ENCODE data around the gene USP38. TPM values are rescaled to one million over a fixed set of nuclear protein-coding genes. Genes with fewer than 3 reads are reported as not detected.

USP38 gene
- total RNA-seq, 1 experiment from 2014 or later, result 18.6 TPM

DNA sequence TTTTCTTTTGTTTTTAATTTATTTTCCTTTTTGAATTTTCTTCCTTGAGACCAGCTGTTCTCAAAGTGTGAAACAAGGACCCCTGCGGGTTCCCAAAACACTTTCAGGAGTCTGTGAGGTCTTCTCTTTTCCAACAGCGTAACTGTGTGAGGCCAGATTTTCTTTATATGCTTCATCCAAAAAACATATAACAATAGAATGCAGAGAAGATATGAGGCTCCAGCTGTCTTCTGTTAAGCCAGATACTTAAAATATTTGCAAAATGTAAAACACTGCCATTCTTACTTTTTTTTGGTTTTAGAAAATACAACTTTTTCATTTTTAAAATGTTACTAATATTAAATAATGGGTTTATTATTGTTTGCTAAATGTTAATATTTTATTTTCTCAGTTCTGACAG, 27.8 kb downstream of the USP38 start:
- TF ChIP-seq ZNF274 (IDR thresholded peaks at IDR 0.05; ENCODE audit: low read depth, low read length) (no peak), ELF1 (IDR thresholded peaks at IDR 0.05; ENCODE audit: borderline replicate concordance, low read depth) (no peak), SRF (IDR thresholded peaks at IDR 0.05; ENCODE audit: low read depth) (no peak), JUND (IDR thresholded peaks at IDR 0.05) (no peak), EZH2 (IDR thresholded peaks at IDR 0.05) (no peak), YY1 (IDR thresholded peaks at IDR 0.05; ENCODE audit: extremely low read depth, insufficient replicate concordance, low read depth, low read length) (no peak), CEBPB (IDR thresholded peaks at IDR 0.05; ENCODE audit: low read depth) (no peak), FOSL1 (IDR thresholded peaks at IDR 0.05; ENCODE audit: low read depth) (no peak), POLR2A (IDR thresholded peaks at IDR 0.05; ENCODE audit: borderline replicate concordance, extremely low read depth, insufficient read depth, insufficient read length) (no peak), RAD21 (IDR thresholded peaks at IDR 0.05; ENCODE audit: low read depth) (no peak), SIN3A (IDR thresholded peaks at IDR 0.05; ENCODE audit: low read depth) (no peak), EGR1 (IDR thresholded peaks at IDR 0.05; ENCODE audit: low read depth) (no peak), EZH2phosphoT487 (IDR thresholded peaks at IDR 0.05; ENCODE audit: borderline replicate concordance) (no peak), ZFX (IDR thresholded peaks at IDR 0.05) (no peak)
- TF ChIP-seq, protein P1, sequence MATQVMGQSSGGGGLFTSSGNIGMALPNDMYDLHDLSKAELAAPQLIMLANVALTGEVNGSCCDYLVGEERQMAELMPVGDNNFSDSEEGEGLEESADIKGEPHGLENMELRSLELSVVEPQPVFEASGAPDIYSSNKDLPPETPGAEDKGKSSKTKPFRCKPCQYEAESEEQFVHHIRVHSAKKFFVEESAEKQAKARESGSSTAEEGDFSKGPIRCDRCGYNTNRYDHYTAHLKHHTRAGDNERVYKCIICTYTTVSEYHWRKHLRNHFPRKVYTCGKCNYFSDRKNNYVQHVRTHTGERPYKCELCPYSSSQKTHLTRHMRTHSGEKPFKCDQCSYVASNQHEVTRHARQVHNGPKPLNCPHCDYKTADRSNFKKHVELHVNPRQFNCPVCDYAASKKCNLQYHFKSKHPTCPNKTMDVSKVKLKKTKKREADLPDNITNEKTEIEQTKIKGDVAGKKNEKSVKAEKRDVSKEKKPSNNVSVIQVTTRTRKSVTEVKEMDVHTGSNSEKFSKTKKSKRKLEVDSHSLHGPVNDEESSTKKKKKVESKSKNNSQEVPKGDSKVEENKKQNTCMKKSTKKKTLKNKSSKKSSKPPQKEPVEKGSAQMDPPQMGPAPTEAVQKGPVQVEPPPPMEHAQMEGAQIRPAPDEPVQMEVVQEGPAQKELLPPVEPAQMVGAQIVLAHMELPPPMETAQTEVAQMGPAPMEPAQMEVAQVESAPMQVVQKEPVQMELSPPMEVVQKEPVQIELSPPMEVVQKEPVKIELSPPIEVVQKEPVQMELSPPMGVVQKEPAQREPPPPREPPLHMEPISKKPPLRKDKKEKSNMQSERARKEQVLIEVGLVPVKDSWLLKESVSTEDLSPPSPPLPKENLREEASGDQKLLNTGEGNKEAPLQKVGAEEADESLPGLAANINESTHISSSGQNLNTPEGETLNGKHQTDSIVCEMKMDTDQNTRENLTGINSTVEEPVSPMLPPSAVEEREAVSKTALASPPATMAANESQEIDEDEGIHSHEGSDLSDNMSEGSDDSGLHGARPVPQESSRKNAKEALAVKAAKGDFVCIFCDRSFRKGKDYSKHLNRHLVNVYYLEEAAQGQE (IDR thresholded peaks at IDR 0.05; ENCODE audit: low read depth), result no peak
- TF ChIP-seq, protein P2, sequence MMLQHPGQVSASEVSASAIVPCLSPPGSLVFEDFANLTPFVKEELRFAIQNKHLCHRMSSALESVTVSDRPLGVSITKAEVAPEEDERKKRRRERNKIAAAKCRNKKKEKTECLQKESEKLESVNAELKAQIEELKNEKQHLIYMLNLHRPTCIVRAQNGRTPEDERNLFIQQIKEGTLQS (IDR thresholded peaks at IDR 0.05), result no peak
- TF ChIP-seq, protein P3, sequence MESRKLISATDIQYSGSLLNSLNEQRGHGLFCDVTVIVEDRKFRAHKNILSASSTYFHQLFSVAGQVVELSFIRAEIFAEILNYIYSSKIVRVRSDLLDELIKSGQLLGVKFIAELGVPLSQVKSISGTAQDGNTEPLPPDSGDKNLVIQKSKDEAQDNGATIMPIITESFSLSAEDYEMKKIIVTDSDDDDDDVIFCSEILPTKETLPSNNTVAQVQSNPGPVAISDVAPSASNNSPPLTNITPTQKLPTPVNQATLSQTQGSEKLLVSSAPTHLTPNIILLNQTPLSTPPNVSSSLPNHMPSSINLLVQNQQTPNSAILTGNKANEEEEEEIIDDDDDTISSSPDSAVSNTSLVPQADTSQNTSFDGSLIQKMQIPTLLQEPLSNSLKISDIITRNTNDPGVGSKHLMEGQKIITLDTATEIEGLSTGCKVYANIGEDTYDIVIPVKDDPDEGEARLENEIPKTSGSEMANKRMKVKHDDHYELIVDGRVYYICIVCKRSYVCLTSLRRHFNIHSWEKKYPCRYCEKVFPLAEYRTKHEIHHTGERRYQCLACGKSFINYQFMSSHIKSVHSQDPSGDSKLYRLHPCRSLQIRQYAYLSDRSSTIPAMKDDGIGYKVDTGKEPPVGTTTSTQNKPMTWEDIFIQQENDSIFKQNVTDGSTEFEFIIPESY (IDR thresholded peaks at IDR 0.05; ENCODE audit: extremely low read depth, insufficient replicate concordance, low read length), result no peak
- TF ChIP-seq, protein P4, sequence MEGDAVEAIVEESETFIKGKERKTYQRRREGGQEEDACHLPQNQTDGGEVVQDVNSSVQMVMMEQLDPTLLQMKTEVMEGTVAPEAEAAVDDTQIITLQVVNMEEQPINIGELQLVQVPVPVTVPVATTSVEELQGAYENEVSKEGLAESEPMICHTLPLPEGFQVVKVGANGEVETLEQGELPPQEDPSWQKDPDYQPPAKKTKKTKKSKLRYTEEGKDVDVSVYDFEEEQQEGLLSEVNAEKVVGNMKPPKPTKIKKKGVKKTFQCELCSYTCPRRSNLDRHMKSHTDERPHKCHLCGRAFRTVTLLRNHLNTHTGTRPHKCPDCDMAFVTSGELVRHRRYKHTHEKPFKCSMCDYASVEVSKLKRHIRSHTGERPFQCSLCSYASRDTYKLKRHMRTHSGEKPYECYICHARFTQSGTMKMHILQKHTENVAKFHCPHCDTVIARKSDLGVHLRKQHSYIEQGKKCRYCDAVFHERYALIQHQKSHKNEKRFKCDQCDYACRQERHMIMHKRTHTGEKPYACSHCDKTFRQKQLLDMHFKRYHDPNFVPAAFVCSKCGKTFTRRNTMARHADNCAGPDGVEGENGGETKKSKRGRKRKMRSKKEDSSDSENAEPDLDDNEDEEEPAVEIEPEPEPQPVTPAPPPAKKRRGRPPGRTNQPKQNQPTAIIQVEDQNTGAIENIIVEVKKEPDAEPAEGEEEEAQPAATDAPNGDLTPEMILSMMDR (IDR thresholded peaks at IDR 0.05 in 2 of 3, conservative IDR thresholded peaks at IDR 0.05 in 1 of 3; ENCODE audit: borderline replicate concordance in 1 of 3, insufficient read depth in 1 of 3, low read depth in 2 of 3, low read length in 2 of 3), result no peak
- TF ChIP-seq, protein P5, sequence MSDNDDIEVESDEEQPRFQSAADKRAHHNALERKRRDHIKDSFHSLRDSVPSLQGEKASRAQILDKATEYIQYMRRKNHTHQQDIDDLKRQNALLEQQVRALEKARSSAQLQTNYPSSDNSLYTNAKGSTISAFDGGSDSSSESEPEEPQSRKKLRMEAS (IDR thresholded peaks at IDR 0.05), result no peak
- no peak for DNase-seq (ENCODE audit: low read depth, low spot score)
- H3K4me3 ChIP-seq (replicated peaks in 1 of 2; ENCODE audit: low read depth in 1 of 2, low read length in 2 of 2), result no peak overlapping the region
- H3K36me3 ChIP-seq (ENCODE audit: control insufficient read depth in 1 of 2, insufficient read depth in 2 of 2, low read length in 2 of 2), result peaks cover 8 to 17% of the 10 kb centered on the region in 2 experiments; a peak in 2 of 4 replicates
- intact Hi-C loops (cut with micrococcal nuclease), result no loop called here
- H3K9me2 ChIP-seq (ENCODE audit: insufficient read depth), result no peaks in the 10 kb centered on the region
- BruUV-seq (replicated peaks), result no TSS peak
- H3K27ac ChIP-seq (ENCODE audit: low read depth, low read length), result no peak overlapping the region
- ChIA-PET CTCF (interaction anchor here (0.8 kb wide), 1 partner anchor 10 kb away, joined by 3 read pairs; no protein-coding TSS in a partner anchor), RAD21 (ENCODE audit: low non-redundant PET in 1 of 2, low total read pairs in 2 of 2, uncharacterized antibody in 2 of 2, unreplicated experiment in 2 of 2) (no interaction called here), POLR2A (no interaction called here)
- H3K4me2 ChIP-seq (ENCODE audit: low read length), result no peak overlapping the region
- H3K9ac ChIP-seq (ENCODE audit: low read length), result no peak overlapping the region
- ATAC-seq, result no peak
- H3K9me3 ChIP-seq (ENCODE audit: control insufficient read depth in 1 of 2, insufficient read depth in 1 of 2, low read depth in 1 of 2, low read length in 2 of 2), result no peaks in the 10 kb centered on the region
- no peaks in the 10 kb centered on the region; the same call in 1 of the 2 replicates for H3K79me2 ChIP-seq (ENCODE audit: insufficient read depth, low read length)
- no peak overlapping the region for H2AFZ ChIP-seq (ENCODE audit: low read depth, low read length, poor library complexity, severe bottlenecking)
- no peaks in the 10 kb centered on the region for H3K4me1 ChIP-seq (ENCODE audit: control insufficient read depth in 1 of 2, insufficient read depth in 2 of 2, low read length in 2 of 2)
- no peaks in the 10 kb centered on the region for H4K20me1 ChIP-seq (ENCODE audit: insufficient read depth)
- no peaks in the 10 kb centered on the region for H3K27me3 ChIP-seq (ENCODE audit: insufficient read depth, low read length)
